ENCODE data around the gene PNKD. TPM values are rescaled to one million over a fixed set of nuclear protein-coding genes. Genes with fewer than 3 reads are reported as not detected.
A peak's percentile ranks its signal among the peaks of the same experiment; 100 is the strongest.

Gene PNKD
- polyA plus RNA-seq, 1 donor from 2014 or later = 126 TPM

- peaks cover 0 to 2% (median 0%) of the 10 kb centered on the region in 3 donors for H3K4me1 Mint-ChIP-seq
- peak overlapping the region in 1 of 3 donors; percentile 28 for H3K27ac Mint-ChIP-seq
- no peaks in the 10 kb centered on the region for H3K27me3 Mint-ChIP-seq
- H3K4me3 Mint-ChIP-seq = no peak overlapping the region
- H3K9me3 Mint-ChIP-seq = no peaks in the 10 kb centered on the region
- no peaks in the 10 kb centered on the region for H3K36me3 Mint-ChIP-seq
Measured at GRCh38 chr2:218244665-218245064, 25.7 kb upstream of the PNKD start.

GRCh38 chr2:218245214-218245613 is 25.1 kb upstream of the PNKD start:
- H3K4me3 Mint-ChIP-seq = no peak overlapping the region
- H3K27me3 Mint-ChIP-seq = no peaks in the 10 kb centered on the region
- H3K9me3 Mint-ChIP-seq = no peaks in the 10 kb centered on the region
- peak overlapping the region in 1 of 3 donors; percentile 53 for H3K27ac Mint-ChIP-seq
- H3K4me1 Mint-ChIP-seq = peaks cover 0 to 2% (median 0%) of the 10 kb centered on the region in 3 donors
- no peaks in the 10 kb centered on the region for H3K36me3 Mint-ChIP-seq

GRCh38 chr2:218249691-218250090 is 20.6 kb upstream of the PNKD start:
- no peaks in the 10 kb centered on the region for H3K36me3 Mint-ChIP-seq
- H3K4me1 Mint-ChIP-seq = no peaks in the 10 kb centered on the region
- H3K27me3 Mint-ChIP-seq = no peaks in the 10 kb centered on the region
- no peaks in the 10 kb centered on the region for H3K9me3 Mint-ChIP-seq
- peak overlapping the region in 2 of 3 donors; percentile 8 to 53 for H3K27ac Mint-ChIP-seq
- no peak overlapping the region for H3K4me3 Mint-ChIP-seq

GRCh38 chr2:218252509-218253231 is 17.6 kb upstream of the PNKD start:
- no peaks in the 10 kb centered on the region for H3K36me3 Mint-ChIP-seq
- peak overlapping the region in 2 of 3 donors; percentile 70 to 71 for H3K27ac Mint-ChIP-seq
- peaks cover 4 to 8% (median 6%) of the 10 kb centered on the region in 3 donors for H3K4me1 Mint-ChIP-seq
- H3K4me3 Mint-ChIP-seq = no peak overlapping the region
- no peaks in the 10 kb centered on the region for H3K27me3 Mint-ChIP-seq
- H3K9me3 Mint-ChIP-seq = no peaks in the 10 kb centered on the region

GRCh38 chr2:218253232-218253625 is 17.1 kb upstream of the PNKD start:
- H3K4me1 Mint-ChIP-seq = peaks cover 7 to 10% (median 9%) of the 10 kb centered on the region in 3 donors

GRCh38 chr2:218255446-218255845 is 14.9 kb upstream of the PNKD start:
- Mint-ChIP-seq H3K4me3 (no peak overlapping the region), H3K4me1 (peaks cover 11 to 24% (median 15%) of the 10 kb centered on the region in 3 donors), H3K9me3 (no peaks in the 10 kb centered on the region), H3K27ac (peak overlapping the region in 1 of 3 donors; percentile 65), H3K27me3 (no peaks in the 10 kb centered on the region), H3K36me3 (no peaks in the 10 kb centered on the region)

More at GRCh38 chr2:218253232-218253625, 17.1 kb upstream of the PNKD start:
- H3K36me3 Mint-ChIP-seq = no peaks in the 10 kb centered on the region
- no peaks in the 10 kb centered on the region for H3K27me3 Mint-ChIP-seq
- H3K4me3 Mint-ChIP-seq = peak overlapping the region in 1 of 4 donors; percentile 42
- no peaks in the 10 kb centered on the region for H3K9me3 Mint-ChIP-seq
- peak overlapping the region in 2 of 3 donors; percentile 9 to 70 for H3K27ac Mint-ChIP-seq

- Mint-ChIP-seq H3K9me3 (no peaks in the 10 kb centered on the region), H3K4me3 (peak overlapping the region in 1 of 4 donors; percentile 75), H3K36me3 (peaks cover 1% of the 10 kb centered on the region), H3K27me3 (no peaks in the 10 kb centered on the region), H3K27ac (peak overlapping the region; percentile 65 to 98 (median 90)), H3K4me1 (peaks cover 18 to 33% (median 21%) of the 10 kb centered on the region in 3 donors)
Measured at GRCh38 chr2:218256612-218257350, 13.5 kb upstream of the PNKD start.

GRCh38 chr2:218257390-218257981 is 12.8 kb upstream of the PNKD start:
- Mint-ChIP-seq H3K27me3 (no peaks in the 10 kb centered on the region), H3K4me1 (peaks cover 18 to 35% (median 21%) of the 10 kb centered on the region in 3 donors), H3K4me3 (peak overlapping the region in 3 of 4 donors; percentile 35 to 82 (median 75))

GRCh38 chr2:218259099-218259961 is 11.0 kb upstream of the PNKD start:
- H3K27ac Mint-ChIP-seq = peak overlapping the region; percentile 54 to 98 (median 84)
- H3K9me3 Mint-ChIP-seq = no peaks in the 10 kb centered on the region
- peak overlapping the region in 2 of 4 donors; percentile 70 to 86 for H3K4me3 Mint-ChIP-seq
- peaks cover 20 to 38% (median 28%) of the 10 kb centered on the region in 3 donors for H3K4me1 Mint-ChIP-seq
- peaks cover 1% of the 10 kb centered on the region for H3K36me3 Mint-ChIP-seq
- H3K27me3 Mint-ChIP-seq = no peaks in the 10 kb centered on the region

More at GRCh38 chr2:218257390-218257981, 12.8 kb upstream of the PNKD start:
- Mint-ChIP-seq H3K9me3 (no peaks in the 10 kb centered on the region), H3K36me3 (peaks cover 1% of the 10 kb centered on the region), H3K27ac (peak overlapping the region; percentile 88 to 98 (median 90))

GRCh38 chr2:218260166-218260565 is 10.2 kb upstream of the PNKD start:
- no peak overlapping the region for H3K4me3 Mint-ChIP-seq

GRCh38 chr2:218260742-218261422 is 9.4 kb upstream of the PNKD start, which contains the start of gene GPBAR1:
GPBAR1 (plus strand) TSS chr2:218261015; CDS start chr2:218262725, 1,710 bp downstream.
- peaks cover 20 to 39% (median 28%) of the 10 kb centered on the region in 3 donors for H3K4me1 Mint-ChIP-seq
- H3K9me3 Mint-ChIP-seq = no peaks in the 10 kb centered on the region
- H3K4me3 Mint-ChIP-seq = peak within 1 kb of the TSS in 3 of 4 donors; percentile 7 to 87 (median 83)
- peaks cover 1% of the 10 kb centered on the region for H3K36me3 Mint-ChIP-seq
- no peaks in the 10 kb centered on the region for H3K27me3 Mint-ChIP-seq
- peak within 1 kb of the TSS; percentile 54 to 98 (median 84) for H3K27ac Mint-ChIP-seq

More at GRCh38 chr2:218260166-218260565, 10.2 kb upstream of the PNKD start:
- peak overlapping the region in 2 of 3 donors; percentile 54 to 84 for H3K27ac Mint-ChIP-seq
- H3K36me3 Mint-ChIP-seq = peaks cover 1% of the 10 kb centered on the region
- no peaks in the 10 kb centered on the region for H3K9me3 Mint-ChIP-seq
- H3K4me1 Mint-ChIP-seq = peaks cover 20 to 38% (median 28%) of the 10 kb centered on the region in 3 donors
- H3K27me3 Mint-ChIP-seq = no peaks in the 10 kb centered on the region

- peaks cover 22 to 41% (median 28%) of the 10 kb centered on the region in 3 donors for H3K4me1 Mint-ChIP-seq
- H3K36me3 Mint-ChIP-seq = peaks cover 1% of the 10 kb centered on the region
- H3K27ac Mint-ChIP-seq = peak overlapping the region; percentile 49 to 76 (median 65)
- H3K27me3 Mint-ChIP-seq = no peaks in the 10 kb centered on the region
- peak overlapping the region in 3 of 4 donors; percentile 7 to 87 (median 83) for H3K4me3 Mint-ChIP-seq
- H3K9me3 Mint-ChIP-seq = no peaks in the 10 kb centered on the region
Measured at GRCh38 chr2:218261423-218262236, 8.7 kb upstream of the PNKD start.

- no peak overlapping the region for H3K4me3 Mint-ChIP-seq
- peaks cover 1% of the 10 kb centered on the region for H3K36me3 Mint-ChIP-seq
Measured at GRCh38 chr2:218262237-218262600, 8.1 kb upstream of the PNKD start.

More at GRCh38 chr2:218262237-218262600, 8.1 kb upstream of the PNKD start:
- no peak overlapping the region for H3K27ac Mint-ChIP-seq
- H3K4me1 Mint-ChIP-seq = peaks cover 20 to 39% (median 27%) of the 10 kb centered on the region in 3 donors
- H3K27me3 Mint-ChIP-seq = no peaks in the 10 kb centered on the region
- H3K9me3 Mint-ChIP-seq = no peaks in the 10 kb centered on the region

All from IgD-negative memory B cell (primary cell).